Stimulated activated CD4-positive, alpha-beta T cell treated with anti-CD3 and anti-CD28 coated beads, TNF-alpha, amount 100 ng/mL, for 24 hours (primary cell): ENCODE data around the gene H2BK1.

ENCODE experiments used
- DNase-seq, 3 experiments: peaks; one replicate each; pipeline ENCODE4 v3.0.0-alpha.2; 2020; ENCODE audit warnings: low read depth in 3 of 3

Gene H2BK1

GRCh38 chr7:151204383-151205032 is 5.8 kb downstream of the H2BK1 start:
- no peak for DNase-seq

- DNase-seq, result no peak
Observed at GRCh38 chr7:151202836-151203235, 7.5 kb downstream of the H2BK1 start.

GRCh38 chr7:151201751-151202150 is 8.5 kb downstream of the H2BK1 start:
- no peak for DNase-seq

- DNase-seq, result no peak
Observed at GRCh38 chr7:151201344-151201743, 8.9 kb downstream of the H2BK1 start.

GRCh38 chr7:151198945-151199848 is 11.1 kb downstream of the H2BK1 start:
- no peak for DNase-seq

- no peak for DNase-seq
Observed at GRCh38 chr7:151197932-151198331, 12.4 kb downstream of the H2BK1 start.

GRCh38 chr7:151195616-151196450 is 14.5 kb downstream of the H2BK1 start:
- no peak for DNase-seq

GRCh38 chr7:151194188-151194587 is 16.1 kb downstream of the H2BK1 start:
- no peak for DNase-seq

GRCh38 chr7:151193203-151193978 is 16.9 kb downstream of the H2BK1 start:
- no peak for DNase-seq

GRCh38 chr7:151192002-151192539 is 18.2 kb downstream of the H2BK1 start:
- DNase-seq, result no peak

- DNase-seq, result no peak
Observed at GRCh38 chr7:151191544-151191943, 18.7 kb downstream of the H2BK1 start.

GRCh38 chr7:151189038-151189437 is 21.2 kb downstream of the H2BK1 start:
- DNase-seq, result no peak

GRCh38 chr7:151188252-151188542 is 22.1 kb downstream of the H2BK1 start:
- no peak for DNase-seq

GRCh38 chr7:151187409-151188251 is 22.7 kb downstream of the H2BK1 start:
- DNase-seq, result no peak

GRCh38 chr7:151186640-151187408 is 23.5 kb downstream of the H2BK1 start, which contains the start of gene ASB10:
Gene ASB10, minus strand, starts transcription at chr7:151187250. Its CDS starts 120 bp downstream, at chr7:151187130.
- DNase-seq, result no peak

GRCh38 chr7:151185762-151186639 is 24.3 kb downstream of the H2BK1 start:
- DNase-seq, result no peak

GRCh38 chr7:151181011-151181431 is 29.3 kb downstream of the H2BK1 start:
- no peak for DNase-seq

GRCh38 chr7:151179946-151180345 is 30.3 kb downstream of the H2BK1 start:
- DNase-seq, result no peak
